Astrocyte (in vitro differentiated cells and primary cell): ENCODE results near the gene CACNA1A. TPM values are rescaled to one million over a fixed set of nuclear protein-coding genes. Genes with fewer than 3 reads are reported as not detected.
"Not testable (repeated sequence)": the region's sequence is repeated elsewhere in the genome, so short reads cannot be mapped to it uniquely, and the experiment has no call there.

Experiments used
- DNase-seq: peaks from one replicate; pipeline ENCODE4 v3.0.0-alpha.2; 2010; ENCODE audit warnings: low read depth
- FAIRE-seq: peaks from 2 replicates; lab custom pipeline; 2011; peaks lifted over from hg19 to GRCh38; lab: Jason Lieb, UNC
- H2AFZ ChIP-seq: 2 replicates; pipeline ENCODE4 v1.6.0; 2012; ENCODE audit warnings: low read depth, low read length, inconsistent platforms
- H3K27ac ChIP-seq: 2 replicates; pipeline ENCODE4 v1.5.1; 2011; ENCODE audit warnings: low read depth, low read length, inconsistent platforms
- H3K27me3 ChIP-seq: 2 replicates; pipeline ENCODE4 v1.6.0; 2011; ENCODE audit warnings: low read length, inconsistent platforms; ENCODE audit not compliant: insufficient read depth
- H3K36me3 ChIP-seq: 2 replicates; pipeline ENCODE4 v1.5.1; 2011; ENCODE audit warnings: low read length, inconsistent platforms; ENCODE audit not compliant: insufficient read depth
- H3K4me1 ChIP-seq: 2 replicates; pipeline ENCODE4 v1.5.1; 2011; ENCODE audit warnings: low read length, inconsistent platforms; ENCODE audit not compliant: insufficient read depth
- H3K4me2 ChIP-seq: 2 replicates; pipeline ENCODE4 v1.6.0; 2012; ENCODE audit warnings: low read length, inconsistent platforms
- H3K4me3 ChIP-seq: 2 replicates; pipeline ENCODE4 v1.5.1; 2011; ENCODE audit warnings: low read depth, mild to moderate bottlenecking, low read length, inconsistent platforms; ENCODE audit not compliant: insufficient read depth
- H3K79me2 ChIP-seq: 2 replicates; pipeline ENCODE4 v1.6.0; 2012; ENCODE audit warnings: mild to moderate bottlenecking, low read length, inconsistent platforms; ENCODE audit not compliant: insufficient read depth
- H3K9ac ChIP-seq: 2 replicates; pipeline ENCODE4 v1.6.0; 2012; ENCODE audit warnings: mild to moderate bottlenecking, low read length, inconsistent platforms
- H3K9me3 ChIP-seq: 2 replicates; pipeline ENCODE4 v1.5.1; 2012; ENCODE audit warnings: low read depth, mild to moderate bottlenecking, low read length, inconsistent platforms; ENCODE audit not compliant: insufficient read depth
- H4K20me1 ChIP-seq: 2 replicates; pipeline ENCODE4 v1.6.0; 2012; ENCODE audit warnings: low read length, inconsistent platforms; ENCODE audit not compliant: insufficient read depth
- H3K27ac Mint-ChIP-seq: one replicate; pipeline ENCODE4 v1.8.0; 2021; ENCODE audit warnings: mild to moderate bottlenecking, mixed read lengths; ENCODE audit not compliant: unreplicated experiment
- H3K27me3 Mint-ChIP-seq: one replicate; pipeline ENCODE4 v1.8.0; 2021; ENCODE audit warnings: low read depth, mixed read lengths; ENCODE audit not compliant: unreplicated experiment
- H3K36me3 Mint-ChIP-seq: one replicate; pipeline ENCODE4 v1.8.0; 2021; ENCODE audit warnings: low read depth, mixed read lengths; ENCODE audit not compliant: unreplicated experiment
- H3K4me1 Mint-ChIP-seq: one replicate; pipeline ENCODE4 v1.8.0; 2021; ENCODE audit warnings: low read depth, mixed read lengths; ENCODE audit not compliant: unreplicated experiment
- H3K4me3 Mint-ChIP-seq: one replicate; pipeline ENCODE4 v1.8.0; 2021; ENCODE audit warnings: mild to moderate bottlenecking, moderate library complexity, mixed read lengths; ENCODE audit not compliant: unreplicated experiment
- H3K9me3 Mint-ChIP-seq: one replicate; pipeline ENCODE4 v1.8.0; 2021; ENCODE audit warnings: mild to moderate bottlenecking, mixed read lengths; ENCODE audit not compliant: unreplicated experiment
- EZH2 ChIP-seq: IDR thresholded peaks from 2 replicates; pipeline ENCODE4 v1.6.1; 2012; ENCODE audit warnings: mild to moderate bottlenecking, low read length, inconsistent platforms; ENCODE audit not compliant: insufficient read depth
- total RNA-seq: library from RNA; stranded (reverse); gene quantifications from 2 replicates; pipeline ENCODE4 v1.2.1, GENCODE V29; 2021
- TF ChIP-seq, protein P1 (sequence below): IDR thresholded peaks from 2 replicates; pipeline ENCODE4 v1.5.1; 2011; ENCODE audit warnings: low read depth, mild to moderate bottlenecking, inconsistent platforms, low read length, moderate library complexity; ENCODE audit not compliant: insufficient read depth

The CACNA1A gene
- total RNA-seq, 1 donor from 2014 or later: 9.4 TPM

DNA sequence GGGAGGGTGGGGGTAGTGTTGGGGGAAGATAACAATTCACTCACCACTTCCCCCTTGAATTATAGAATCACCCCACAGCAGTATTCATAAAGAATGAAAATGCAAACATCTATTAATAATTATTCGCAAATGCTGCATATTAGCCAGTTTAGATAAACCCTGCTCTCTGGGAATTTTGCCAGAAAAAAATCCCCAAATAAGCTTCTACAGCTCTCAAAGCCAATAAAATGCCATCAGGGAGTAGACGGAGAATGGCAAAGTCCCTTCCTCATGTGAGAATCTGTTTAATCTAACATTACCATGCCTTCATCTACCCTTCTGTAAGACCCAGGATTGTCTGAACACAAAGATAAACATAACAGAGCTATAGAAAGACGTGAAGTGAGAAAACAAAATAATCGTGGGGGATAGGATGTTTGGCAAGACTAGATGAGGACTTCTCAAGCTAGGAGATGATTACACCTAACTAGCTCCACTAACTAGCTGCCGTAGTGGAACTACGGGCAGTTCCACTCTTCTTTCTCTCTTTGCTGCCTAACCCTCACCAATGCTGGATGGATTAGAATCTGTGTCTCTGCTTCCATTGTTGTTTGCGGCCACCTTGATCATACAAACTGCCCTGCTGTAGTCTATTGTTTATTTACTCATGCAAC lies 32.4 kb upstream of the CACNA1A start:
- Histone ChIP-seq H3K27ac (no peak overlapping the region), H3K4me2 (no peak overlapping the region), H3K9me3 (no peaks in the 10 kb centered on the region), H3K79me2 (no peaks in the 10 kb centered on the region), H2AFZ (no peak overlapping the region), H3K9ac (no peak overlapping the region), H3K4me1 (no peaks in the 10 kb centered on the region), H3K36me3 (no peaks in the 10 kb centered on the region), H3K4me3 (no peak overlapping the region), H4K20me1 (no peaks in the 10 kb centered on the region), H3K27me3 (no peaks in the 10 kb centered on the region)
- no peak overlapping the region for H3K4me3 Mint-ChIP-seq
- TF ChIP-seq EZH2: no peak
- TF ChIP-seq, protein P1, sequence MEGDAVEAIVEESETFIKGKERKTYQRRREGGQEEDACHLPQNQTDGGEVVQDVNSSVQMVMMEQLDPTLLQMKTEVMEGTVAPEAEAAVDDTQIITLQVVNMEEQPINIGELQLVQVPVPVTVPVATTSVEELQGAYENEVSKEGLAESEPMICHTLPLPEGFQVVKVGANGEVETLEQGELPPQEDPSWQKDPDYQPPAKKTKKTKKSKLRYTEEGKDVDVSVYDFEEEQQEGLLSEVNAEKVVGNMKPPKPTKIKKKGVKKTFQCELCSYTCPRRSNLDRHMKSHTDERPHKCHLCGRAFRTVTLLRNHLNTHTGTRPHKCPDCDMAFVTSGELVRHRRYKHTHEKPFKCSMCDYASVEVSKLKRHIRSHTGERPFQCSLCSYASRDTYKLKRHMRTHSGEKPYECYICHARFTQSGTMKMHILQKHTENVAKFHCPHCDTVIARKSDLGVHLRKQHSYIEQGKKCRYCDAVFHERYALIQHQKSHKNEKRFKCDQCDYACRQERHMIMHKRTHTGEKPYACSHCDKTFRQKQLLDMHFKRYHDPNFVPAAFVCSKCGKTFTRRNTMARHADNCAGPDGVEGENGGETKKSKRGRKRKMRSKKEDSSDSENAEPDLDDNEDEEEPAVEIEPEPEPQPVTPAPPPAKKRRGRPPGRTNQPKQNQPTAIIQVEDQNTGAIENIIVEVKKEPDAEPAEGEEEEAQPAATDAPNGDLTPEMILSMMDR: no peak
- FAIRE-seq (no peak), DNase-seq (no peak)
- H3K4me1 Mint-ChIP-seq: no peaks in the 10 kb centered on the region
- peaks cover 39% of the 10 kb centered on the region for H3K27me3 Mint-ChIP-seq
- H3K9me3 Mint-ChIP-seq: peaks cover 5% of the 10 kb centered on the region
- H3K36me3 Mint-ChIP-seq: no peaks in the 10 kb centered on the region
- no peak overlapping the region for H3K27ac Mint-ChIP-seq

DNA sequence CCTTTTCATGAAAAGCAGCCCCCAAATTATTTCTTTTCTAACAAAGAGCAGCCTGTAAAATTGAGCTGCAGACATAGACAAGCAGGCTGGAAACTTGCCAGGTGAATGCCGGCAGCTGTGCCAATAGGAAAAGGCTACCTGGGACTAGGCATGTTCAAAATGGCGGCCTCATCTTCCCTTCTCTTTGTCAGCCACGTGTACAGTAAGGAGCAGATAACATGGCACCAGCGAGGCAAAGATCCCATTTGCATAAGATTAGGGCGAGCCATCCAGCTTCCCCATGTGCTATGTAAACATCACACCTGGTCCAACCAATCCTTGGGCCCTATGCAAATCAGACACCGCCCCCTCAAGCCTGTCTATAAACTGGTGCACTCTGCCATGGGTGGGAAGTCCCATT lies 31.2 kb upstream of the CACNA1A start:
- FAIRE-seq: no peak
- no peak overlapping the region for H3K4me3 ChIP-seq

DNA sequence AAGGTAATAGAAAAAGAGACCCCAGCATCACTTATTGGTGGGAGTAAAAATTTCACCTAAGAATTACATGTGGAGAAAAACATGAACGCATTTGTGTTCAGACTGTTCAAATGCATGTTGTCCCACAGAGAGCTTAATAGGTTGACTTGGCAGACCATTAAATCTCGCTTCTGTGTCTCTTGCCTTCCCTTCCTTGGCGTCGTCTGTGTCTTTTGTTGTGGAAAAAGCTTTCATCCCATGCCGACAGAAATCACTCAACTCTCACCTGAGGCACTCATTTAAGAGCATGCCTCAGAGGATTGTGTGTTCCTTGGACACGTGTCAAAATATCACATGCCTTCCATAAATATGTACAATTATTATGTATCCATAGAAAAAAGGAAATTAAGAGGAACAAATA lies 24.4 kb upstream of the CACNA1A start:
- no peak overlapping the region for H3K4me3 Mint-ChIP-seq
- no peak overlapping the region for H3K4me2 ChIP-seq
- no peak overlapping the region for H3K4me3 ChIP-seq
- H3K27ac Mint-ChIP-seq: no peak overlapping the region
- H3K4me1 Mint-ChIP-seq: no peaks in the 10 kb centered on the region
- H3K9me3 ChIP-seq: no peaks in the 10 kb centered on the region
- H2AFZ ChIP-seq: no peak overlapping the region
- FAIRE-seq (no peak), DNase-seq (no peak)
- no peaks in the 10 kb centered on the region for H3K36me3 Mint-ChIP-seq
- no peak for TF ChIP-seq EZH2
- TF ChIP-seq, protein P1: no peak
- H3K27me3 Mint-ChIP-seq: peaks cover 12% of the 10 kb centered on the region
- no peak overlapping the region for H3K9ac ChIP-seq
- H3K4me1 ChIP-seq: no peaks in the 10 kb centered on the region
- no peak overlapping the region for H3K27ac ChIP-seq
- no peaks in the 10 kb centered on the region for H3K79me2 ChIP-seq
- H3K9me3 Mint-ChIP-seq: peaks cover 4% of the 10 kb centered on the region
- no peaks in the 10 kb centered on the region for H4K20me1 ChIP-seq
- no peaks in the 10 kb centered on the region for H3K27me3 ChIP-seq
- no peaks in the 10 kb centered on the region for H3K36me3 ChIP-seq

More for the DNA sequence above, 31.2 kb upstream of the CACNA1A start:
- no peak for TF ChIP-seq EZH2
- TF ChIP-seq, protein P1: no peak
- no peak overlapping the region for H3K4me2 ChIP-seq
- H3K79me2 ChIP-seq: no peaks in the 10 kb centered on the region
- peaks cover 5% of the 10 kb centered on the region for H3K9me3 Mint-ChIP-seq
- H3K36me3 ChIP-seq: no peaks in the 10 kb centered on the region
- H3K27ac ChIP-seq: no peak overlapping the region
- no peak for DNase-seq
- no peaks in the 10 kb centered on the region for H3K36me3 Mint-ChIP-seq
- no peaks in the 10 kb centered on the region for H4K20me1 ChIP-seq
- H3K27me3 ChIP-seq: no peaks in the 10 kb centered on the region
- H3K9me3 ChIP-seq: no peaks in the 10 kb centered on the region
- peaks cover 36% of the 10 kb centered on the region for H3K27me3 Mint-ChIP-seq
- no peak overlapping the region for H3K4me3 Mint-ChIP-seq
- no peak overlapping the region for H2AFZ ChIP-seq
- H3K9ac ChIP-seq: no peak overlapping the region
- H3K27ac Mint-ChIP-seq: no peak overlapping the region
- no peaks in the 10 kb centered on the region for H3K4me1 ChIP-seq
- H3K4me1 Mint-ChIP-seq: no peaks in the 10 kb centered on the region

DNA sequence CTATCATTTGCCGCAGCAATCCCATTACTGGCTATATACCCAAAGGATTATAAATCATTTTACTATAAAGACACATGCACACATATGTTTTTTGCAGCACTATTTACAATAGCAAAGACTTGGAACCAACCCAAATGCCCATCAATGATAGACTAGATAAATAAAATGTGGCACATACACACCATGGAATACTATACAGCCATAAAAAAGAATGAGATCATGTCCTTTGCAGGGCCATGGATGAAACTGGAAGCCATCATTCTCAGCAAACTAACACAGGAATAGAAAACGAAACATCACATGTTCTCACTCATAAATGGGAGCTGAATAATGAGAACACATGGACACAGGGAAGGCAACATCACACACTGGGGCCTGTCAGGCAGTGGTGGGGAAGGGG lies 23.4 kb upstream of the CACNA1A start:
- H3K27me3 ChIP-seq, H3K9me3 ChIP-seq, H3K4me2 ChIP-seq, H3K4me3 ChIP-seq, H3K4me3 Mint-ChIP-seq, H4K20me1 ChIP-seq, H3K9me3 Mint-ChIP-seq, DNase-seq, H3K27ac Mint-ChIP-seq, H3K4me1 ChIP-seq, H3K9ac ChIP-seq, FAIRE-seq, H3K36me3 Mint-ChIP-seq, H3K36me3 ChIP-seq, H3K27ac ChIP-seq, H3K79me2 ChIP-seq, H3K4me1 Mint-ChIP-seq, H2AFZ ChIP-seq: not testable (repeated sequence)
- H3K27me3 Mint-ChIP-seq: peaks cover 16% of the 10 kb centered on the region
